Cardiac muscle cell (in vitro differentiated cells and primary cell): ENCODE results near the gene FAM20C. TPM values are rescaled to one million over a fixed set of nuclear protein-coding genes. Genes with fewer than 3 reads are reported as not detected.

Source experiments
- DNase-seq, 2 donors: peaks; one replicate each; pipeline versions ENCODE4 v3.0.0 to v3.0.0-alpha.2; 2010 to 2017; ENCODE audit warnings: low read depth in 1 of 2, low spot score in 1 of 2
- H3K27ac ChIP-seq: fragments of 200-600 bp; sonication (generic); 2 replicates; pipeline ENCODE4 v1.5.1; 2016
- H3K27me3 ChIP-seq: fragments of 200-600 bp; sonication (generic); 2 replicates; pipeline ENCODE4 v1.6.0; 2016; ENCODE audit warnings: control low read depth
- H3K36me3 ChIP-seq: fragments of 200-600 bp; sonication (generic); 2 replicates; pipeline ENCODE4 v1.5.1; 2016; ENCODE audit warnings: control low read depth
- H3K4me1 ChIP-seq: fragments of 200-600 bp; sonication (generic); 2 replicates; pipeline ENCODE4 v1.8.1; 2017; ENCODE audit warnings: low read depth, mild to moderate bottlenecking, mixed run types
- H3K4me3 ChIP-seq: fragments of 200-600 bp; sonication (generic); 2 replicates; pipeline ENCODE4 v1.5.1; 2016; ENCODE audit warnings: mild to moderate bottlenecking
- H3K9me3 ChIP-seq: fragments of 200-600 bp; sonication (generic); 2 replicates; pipeline ENCODE4 v1.5.1; 2017; ENCODE audit warnings: low read depth, mild to moderate bottlenecking, control low read depth
- polyA plus RNA-seq: library from polyadenylated mRNA; unstranded; fragments of >200 nt; fragmentation: Nextera tagmentation; extraction: Ambion mirVana; gene quantifications from 2 replicates; pipeline ENCODE4 v1.2.1, GENCODE V29; 2016
- total RNA-seq: library from RNA; depleted of rRNA; stranded (reverse); fragments of >200 nt; gene quantifications from 2 replicates; pipeline ENCODE4 v1.2.3, GENCODE V29; 2016
- TF ChIP-seq, protein P1 (sequence below): IDR thresholded peaks from 2 replicates; pipeline ENCODE4 v1.5.1; 2012; ENCODE audit warnings: low read depth, mild to moderate bottlenecking, low read length

Gene FAM20C
- total and polyA plus RNA-seq, 2 experiments from 2014 or later: 4.9 to 15.7 TPM

DNA sequence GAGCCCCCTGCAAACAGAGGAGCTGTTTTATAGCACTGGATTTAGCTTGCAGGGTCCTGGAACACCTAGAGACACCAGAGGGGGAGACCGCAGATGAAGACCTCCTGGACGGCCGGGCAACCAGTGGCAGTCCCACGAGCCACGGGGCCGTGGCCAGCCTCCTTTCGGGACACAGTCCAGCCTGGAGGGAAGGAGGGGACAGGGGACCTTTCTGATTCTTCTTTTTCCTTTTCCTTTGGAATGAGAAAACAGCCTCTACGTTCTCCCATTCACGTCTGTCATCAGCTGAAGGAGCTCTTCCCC lies 35.4 kb upstream of the FAM20C start:
- peaks cover 10% of the 10 kb centered on the region for H3K4me1 ChIP-seq
- no peak for DNase-seq
- no peak overlapping the region for H3K27ac ChIP-seq
- no peaks in the 10 kb centered on the region for H3K36me3 ChIP-seq
- no peaks in the 10 kb centered on the region for H3K27me3 ChIP-seq
- TF ChIP-seq, protein P1, sequence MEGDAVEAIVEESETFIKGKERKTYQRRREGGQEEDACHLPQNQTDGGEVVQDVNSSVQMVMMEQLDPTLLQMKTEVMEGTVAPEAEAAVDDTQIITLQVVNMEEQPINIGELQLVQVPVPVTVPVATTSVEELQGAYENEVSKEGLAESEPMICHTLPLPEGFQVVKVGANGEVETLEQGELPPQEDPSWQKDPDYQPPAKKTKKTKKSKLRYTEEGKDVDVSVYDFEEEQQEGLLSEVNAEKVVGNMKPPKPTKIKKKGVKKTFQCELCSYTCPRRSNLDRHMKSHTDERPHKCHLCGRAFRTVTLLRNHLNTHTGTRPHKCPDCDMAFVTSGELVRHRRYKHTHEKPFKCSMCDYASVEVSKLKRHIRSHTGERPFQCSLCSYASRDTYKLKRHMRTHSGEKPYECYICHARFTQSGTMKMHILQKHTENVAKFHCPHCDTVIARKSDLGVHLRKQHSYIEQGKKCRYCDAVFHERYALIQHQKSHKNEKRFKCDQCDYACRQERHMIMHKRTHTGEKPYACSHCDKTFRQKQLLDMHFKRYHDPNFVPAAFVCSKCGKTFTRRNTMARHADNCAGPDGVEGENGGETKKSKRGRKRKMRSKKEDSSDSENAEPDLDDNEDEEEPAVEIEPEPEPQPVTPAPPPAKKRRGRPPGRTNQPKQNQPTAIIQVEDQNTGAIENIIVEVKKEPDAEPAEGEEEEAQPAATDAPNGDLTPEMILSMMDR: no peak
- H3K9me3 ChIP-seq: no peaks in the 10 kb centered on the region
- H3K4me3 ChIP-seq: no peak overlapping the region

GRCh38 chr7:157771-158625 lies 34.4 kb upstream of the FAM20C start:
- Histone ChIP-seq H3K27ac (no peak overlapping the region), H3K36me3 (no peaks in the 10 kb centered on the region), H3K4me3 (no peak overlapping the region), H3K9me3 (no peaks in the 10 kb centered on the region), H3K4me1 (peaks cover 10% of the 10 kb centered on the region), H3K27me3 (no peaks in the 10 kb centered on the region)
- TF ChIP-seq, protein P1: no peak
- DNase-seq: no peak

DNA sequence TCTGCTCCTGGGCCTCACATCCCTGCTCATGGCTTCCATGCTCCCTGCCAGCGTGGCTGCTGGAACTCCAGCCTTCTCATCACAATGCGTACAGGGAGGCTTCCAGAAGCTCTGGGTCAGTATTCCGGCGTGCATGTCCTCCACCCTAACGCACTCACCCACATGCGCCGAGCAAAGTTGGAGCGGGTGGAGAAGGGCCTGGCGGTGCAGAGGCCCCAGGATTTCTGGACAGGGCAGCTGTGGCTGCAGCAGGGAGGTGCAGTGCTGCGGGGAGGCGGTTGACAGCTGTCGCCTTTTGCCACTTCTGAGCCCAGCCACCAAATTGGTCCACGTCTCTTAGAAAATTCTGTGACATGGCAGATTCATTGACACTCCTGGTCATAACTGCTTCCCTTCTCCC lies 33.6 kb upstream of the FAM20C start:
- Histone ChIP-seq H3K27ac (no peak overlapping the region), H3K36me3 (no peaks in the 10 kb centered on the region), H3K4me1 (peaks cover 4% of the 10 kb centered on the region), H3K9me3 (no peaks in the 10 kb centered on the region), H3K27me3 (no peaks in the 10 kb centered on the region), H3K4me3 (no peak overlapping the region)
- no peak for DNase-seq
- TF ChIP-seq, protein P1: no peak

DNA sequence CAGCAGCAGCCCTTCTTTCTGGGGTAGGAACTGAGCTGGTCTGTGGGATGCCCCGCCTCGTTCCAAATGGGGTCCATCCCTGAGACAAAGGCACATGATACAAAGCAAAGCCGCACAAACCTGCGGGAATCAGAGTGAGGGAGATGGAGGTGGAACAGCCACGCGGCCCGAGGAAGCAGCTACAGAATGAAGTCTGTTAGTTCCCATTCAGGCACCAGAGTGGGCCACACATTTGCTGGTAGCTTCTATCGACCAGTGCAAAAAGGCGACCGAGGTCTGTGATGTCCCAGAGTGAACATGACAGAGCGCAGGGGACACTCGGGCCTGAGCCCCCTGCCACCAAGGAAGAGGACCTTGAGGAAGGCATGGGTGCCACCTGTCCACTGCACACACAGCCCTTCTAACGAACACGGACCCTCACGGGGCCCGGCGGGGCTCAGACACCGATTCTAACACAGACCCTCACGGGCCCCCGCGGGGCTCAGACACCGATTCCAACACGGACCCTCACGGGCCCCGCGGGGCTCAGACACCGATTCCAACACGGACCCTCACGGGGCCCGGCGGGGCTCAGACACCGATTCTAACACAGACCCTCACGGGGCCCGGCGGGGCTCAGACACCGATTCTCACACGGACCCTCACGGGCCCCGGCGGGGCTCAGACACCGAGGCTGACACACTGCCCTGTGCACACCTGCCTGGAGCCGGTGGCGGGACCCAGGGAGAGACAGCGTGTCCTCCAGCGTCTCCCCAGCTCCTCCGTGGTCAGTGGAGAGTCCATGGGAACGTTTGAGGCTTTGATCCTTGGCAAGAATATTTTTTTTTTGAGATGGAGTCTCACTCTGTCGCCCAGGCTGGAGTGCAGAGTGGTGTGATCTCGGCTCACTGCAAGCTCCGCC lies 32.8 kb upstream of the FAM20C start:
- no peak overlapping the region for H3K4me3 ChIP-seq
- H3K9me3 ChIP-seq: no peaks in the 10 kb centered on the region
- no peaks in the 10 kb centered on the region for H3K4me1 ChIP-seq
- H3K27me3 ChIP-seq: no peaks in the 10 kb centered on the region
- no peaks in the 10 kb centered on the region for H3K36me3 ChIP-seq
- no peak for DNase-seq
- TF ChIP-seq, protein P1: no peak
- H3K27ac ChIP-seq: no peak overlapping the region

DNA sequence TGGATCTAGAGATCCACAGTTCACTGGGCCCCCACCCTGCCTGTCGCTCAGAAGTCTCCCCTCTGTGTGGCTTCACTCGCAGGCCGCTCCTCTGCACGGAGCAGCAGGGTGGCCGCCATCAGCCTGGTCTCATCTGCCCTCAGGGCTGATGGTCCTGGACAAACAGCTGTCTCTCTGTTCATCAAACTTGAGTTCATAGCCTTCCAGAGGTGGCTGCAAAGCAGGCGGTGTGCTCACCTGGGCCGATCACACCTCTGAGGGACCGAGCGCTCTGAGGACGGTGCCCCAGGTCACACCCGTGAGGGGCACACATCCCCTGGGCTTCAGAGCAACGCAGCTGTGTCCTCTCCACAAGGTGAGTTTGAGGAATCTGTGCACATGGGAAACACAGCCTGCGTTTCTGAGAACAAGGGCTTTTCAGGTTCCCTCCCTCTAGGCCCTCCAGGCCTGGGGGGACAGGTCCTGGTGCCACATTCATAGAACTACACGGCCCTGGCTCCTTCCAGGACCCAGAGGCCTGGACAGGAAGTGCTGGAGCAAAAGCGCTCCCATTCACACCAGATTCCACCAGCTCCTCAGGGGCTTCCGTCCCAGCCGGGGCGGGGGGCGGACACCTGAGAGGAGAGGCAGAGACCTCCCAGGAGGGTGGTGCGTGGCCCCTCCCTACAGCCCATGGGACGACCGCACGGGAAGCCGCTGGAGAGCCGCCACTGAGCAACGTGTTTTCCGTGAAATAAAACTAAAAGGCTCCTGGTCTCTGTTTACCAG lies 31.2 kb upstream of the FAM20C start:
- Histone ChIP-seq H3K4me3 (no peak overlapping the region), H3K9me3 (no peaks in the 10 kb centered on the region), H3K4me1 (peaks cover 10% of the 10 kb centered on the region), H3K27ac (no peak overlapping the region), H3K27me3 (no peaks in the 10 kb centered on the region), H3K36me3 (no peaks in the 10 kb centered on the region)
- DNase-seq: no peak
- TF ChIP-seq, protein P1: no peak
